Loucy (cell line): ENCODE results near the gene ADARB2.

ENCODE experiments used
- H2AFZ ChIP-seq: fragments of 200-600 bp; sonication (generic); 2 replicates; pipeline ENCODE4 v1.6.0; 2016; ENCODE audit warnings: antibody characterized with exemption, mild to moderate bottlenecking, low read length, moderate library complexity
- H3F3A ChIP-seq: fragments of 200-600 bp; 2 replicates; pipeline ENCODE4 v1.6.0; 2016; ENCODE audit warnings: antibody characterized with exemption, low read depth, mild to moderate bottlenecking
- H3K27me3 ChIP-seq: fragments of 200-600 bp; sonication (generic); 2 replicates; pipeline ENCODE4 v1.6.1; 2014; ENCODE audit warnings: low read length, mild to moderate bottlenecking; ENCODE audit not compliant: insufficient read depth, poor library complexity, severe bottlenecking
- H3K36me3 ChIP-seq: fragments of 200-600 bp; sonication (generic); 2 replicates; pipeline ENCODE4 v1.6.1; 2016; ENCODE audit warnings: low read length; ENCODE audit not compliant: insufficient read depth
- H3K4me1 ChIP-seq: fragments of 200-600 bp; sonication (generic); 2 replicates; pipeline ENCODE4 v1.5.1; 2014; ENCODE audit warnings: low read length, mild to moderate bottlenecking; ENCODE audit not compliant: insufficient read depth, poor library complexity, severe bottlenecking
- H3K4me2 ChIP-seq: fragments of 200-600 bp; sonication (generic); 2 replicates; pipeline ENCODE4 v1.6.0; 2014; ENCODE audit warnings: antibody characterized with exemption, low read length, low read depth, mild to moderate bottlenecking; ENCODE audit not compliant: poor library complexity, severe bottlenecking
- H3K4me3 ChIP-seq: fragments of 200-600 bp; sonication (generic); 2 replicates; pipeline ENCODE4 v1.5.1; 2014; ENCODE audit warnings: low read length, mild to moderate bottlenecking, mixed read lengths; ENCODE audit not compliant: poor library complexity, severe bottlenecking
- H3K79me2 ChIP-seq: fragments of 200-600 bp; sonication (generic); 2 replicates; pipeline ENCODE4 v1.6.1; 2014; ENCODE audit warnings: low read length; ENCODE audit not compliant: insufficient read depth
- H3K9ac ChIP-seq: fragments of 200-600 bp; sonication (generic); 2 replicates; pipeline ENCODE4 v1.6.0; 2014; ENCODE audit warnings: mild to moderate bottlenecking, low read depth, low read length, moderate library complexity; ENCODE audit not compliant: poor library complexity, severe bottlenecking
- H3K9me2 ChIP-seq: fragments of 200-600 bp; sonication (generic); replicated peaks from 2 replicates; pipeline ENCODE4 v1.6.1; 2016; ENCODE audit warnings: low read depth, low read length, mixed read lengths
- H3K9me3 ChIP-seq: fragments of 200-600 bp; sonication (generic); 2 replicates; pipeline ENCODE4 v1.6.1; 2014; ENCODE audit warnings: mild to moderate bottlenecking, antibody characterized with exemption, low read length, low read depth; ENCODE audit not compliant: insufficient read depth
- H4K20me1 ChIP-seq: fragments of 200-600 bp; sonication (generic); 2 replicates; pipeline ENCODE4 v1.6.0; 2014; ENCODE audit warnings: antibody characterized with exemption, low read length, mild to moderate bottlenecking; ENCODE audit not compliant: insufficient read depth, poor library complexity, severe bottlenecking
- CTCF ChIP-seq: fragments of 200-600 bp; sonication (generic); conservative IDR thresholded peaks from 2 replicates; pipeline ENCODE4 v1.5.1; 2014; ENCODE audit warnings: mild to moderate bottlenecking, antibody characterized with exemption, low read length
- EZH2phosphoT487 ChIP-seq: fragments of 200-600 bp; IDR thresholded peaks from 2 replicates; pipeline ENCODE4 v1.6.1; 2018; ENCODE audit warnings: antibody characterized with exemption, mild to moderate bottlenecking, moderate library complexity, borderline replicate concordance

Gene ADARB2

GRCh38 chr10:1508096-1508495, 229.2 kb downstream of the ADARB2 start:
- Histone ChIP-seq H3K36me3 (no peaks in the 10 kb centered on the region), H3K4me3 (no peak overlapping the region), H4K20me1 (no peaks in the 10 kb centered on the region), H3K9me3 (0 out of 2 replicates have a peak, but pooled peaks cover 3% of the 10 kb centered on the region), H2AFZ (no peak overlapping the region), H3F3A (no peaks in the 10 kb centered on the region), H3K9ac (no peak overlapping the region), H3K79me2 (no peaks in the 10 kb centered on the region), H3K4me1 (no peaks in the 10 kb centered on the region), H3K4me2 (no peak overlapping the region), H3K27me3 (no peaks in the 10 kb centered on the region), H3K9me2 (no peaks in the 10 kb centered on the region)
- TF ChIP-seq CTCF = no peak
- no peak for TF ChIP-seq EZH2phosphoT487

- Histone ChIP-seq H3K27me3 (no peaks in the 10 kb centered on the region), H3K4me1 (no peaks in the 10 kb centered on the region), H3K9me3 (0 out of 2 replicates have a peak, but pooled peaks cover 3% of the 10 kb centered on the region), H3K4me3 (no peak overlapping the region), H3K79me2 (no peaks in the 10 kb centered on the region), H2AFZ (no peak overlapping the region), H3F3A (no peaks in the 10 kb centered on the region), H4K20me1 (no peaks in the 10 kb centered on the region), H3K4me2 (no peak overlapping the region), H3K36me3 (no peaks in the 10 kb centered on the region), H3K9me2 (no peaks in the 10 kb centered on the region), H3K9ac (no peak overlapping the region)
- TF ChIP-seq CTCF = no peak
- no peak for TF ChIP-seq EZH2phosphoT487
Observed at GRCh38 chr10:1507436-1507835, 229.9 kb downstream of the ADARB2 start.

GRCh38 chr10:1504940-1505339, 232.4 kb downstream of the ADARB2 start:
- no peaks in the 10 kb centered on the region for H3K9me2 ChIP-seq
- no peak overlapping the region for H3K9ac ChIP-seq

More at GRCh38 chr10:1504940-1505339, 232.4 kb downstream of the ADARB2 start:
- Histone ChIP-seq H3K79me2 (no peaks in the 10 kb centered on the region), H3K9me3 (0 out of 2 replicates have a peak, but pooled peaks cover 3% of the 10 kb centered on the region), H3F3A (no peaks in the 10 kb centered on the region), H4K20me1 (no peaks in the 10 kb centered on the region), H2AFZ (no peak overlapping the region), H3K4me1 (no peaks in the 10 kb centered on the region), H3K27me3 (no peaks in the 10 kb centered on the region), H3K36me3 (no peaks in the 10 kb centered on the region), H3K4me2 (no peak overlapping the region), H3K4me3 (no peak overlapping the region)
- TF ChIP-seq CTCF = no peak
- TF ChIP-seq EZH2phosphoT487 = no peak
